ENCODE results near the gene CARD14.
"Not testable (repeated sequence)": the region's sequence is repeated elsewhere in the genome, so short reads cannot be mapped to it uniquely, and the experiment has no call there.

Gene CARD14

GRCh38 chr17:80187090-80187489 lies 17.3 kb downstream of the CARD14 start:
- DNase-seq, result no peak

GRCh38 chr17:80187515-80187941 lies 17.7 kb downstream of the CARD14 start:
- DNase-seq, result no peak

- DNase-seq, result no peak
Observed at GRCh38 chr17:80189611-80190010, 19.8 kb downstream of the CARD14 start.

GRCh38 chr17:80190716-80191115 lies 20.9 kb downstream of the CARD14 start:
- DNase-seq, result no peak

- DNase-seq, result no peak
Observed at GRCh38 chr17:80191192-80191591, 21.4 kb downstream of the CARD14 start.

GRCh38 chr17:80191865-80192661 lies 22.2 kb downstream of the CARD14 start:
- no peak for DNase-seq

GRCh38 chr17:80195141-80195540 lies 25.3 kb downstream of the CARD14 start:
- DNase-seq, result no peak

GRCh38 chr17:80195671-80196529 lies 26.1 kb downstream of the CARD14 start:
- DNase-seq, result no peak

GRCh38 chr17:80196652-80197051 lies 26.8 kb downstream of the CARD14 start:
- no peak for DNase-seq

- no peak for DNase-seq
Observed at GRCh38 chr17:80198144-80198661, 28.4 kb downstream of the CARD14 start.

- DNase-seq, result not testable (repeated sequence)
Observed at GRCh38 chr17:80199295-80199694, 29.5 kb downstream of the CARD14 start.

- DNase-seq, result no peak
Observed at GRCh38 chr17:80201446-80201845, 31.6 kb downstream of the CARD14 start.

GRCh38 chr17:80202197-80202596 lies 32.4 kb downstream of the CARD14 start:
- no peak for DNase-seq

GRCh38 chr17:80203471-80203963 lies 33.7 kb downstream of the CARD14 start:
- no peak for DNase-seq

- DNase-seq, result no peak
Observed at GRCh38 chr17:80204626-80205468, 35.0 kb downstream of the CARD14 start.

GRCh38 chr17:80205811-80206210 lies 36.0 kb downstream of the CARD14 start:
- DNase-seq, result no peak

- DNase-seq, result no peak
Observed at GRCh38 chr17:80208050-80208449, 38.2 kb downstream of the CARD14 start.

GRCh38 chr17:80209765-80210164 lies 39.9 kb downstream of the CARD14 start:
- no peak for DNase-seq

- no peak for DNase-seq
Observed at GRCh38 chr17:80210348-80211108, 40.7 kb downstream of the CARD14 start.

- no peak for DNase-seq
Observed at GRCh38 chr17:80212109-80212508, 42.3 kb downstream of the CARD14 start.

- no peak for DNase-seq
Observed at GRCh38 chr17:80212511-80212910, 42.7 kb downstream of the CARD14 start.
